ENCODE data around the gene ROBO2. TPM values are rescaled to one million over a fixed set of nuclear protein-coding genes. Genes with fewer than 3 reads are reported as not detected.

The ROBO2 gene
- polyA plus RNA-seq, 1 donor from 2014 or later, result 55.5 TPM

DNA sequence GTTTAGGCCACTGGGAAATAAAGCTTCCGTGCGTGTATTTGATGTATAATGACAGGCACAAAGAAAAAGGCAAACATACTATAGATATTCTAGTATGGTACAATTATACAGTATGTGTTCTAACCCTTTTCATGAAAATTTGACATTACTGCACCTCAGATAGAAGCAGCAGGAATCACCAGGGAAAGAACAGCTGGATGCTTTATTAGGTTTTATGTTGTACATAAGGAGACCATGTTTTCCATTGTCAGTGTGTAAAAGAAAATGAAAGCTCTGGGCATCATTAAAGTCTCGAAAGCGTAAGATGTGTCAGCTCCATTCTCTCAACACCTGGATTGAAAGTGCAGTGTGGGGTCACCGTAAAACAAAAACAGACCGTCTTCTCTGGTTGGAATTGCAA, 302.1 kb downstream of the ROBO2 start:
- Histone ChIP-seq H2AFZ (ENCODE audit: low read depth, low read length) (no peak overlapping the region), H3K27ac (ENCODE audit: low read length) (peak overlapping the region; percentile 53), H3F3A (ENCODE audit: insufficient read depth, low read length, poor library complexity, severe bottlenecking) (peaks cover 2% of the 10 kb centered on the region), H3K9me3 (ENCODE audit: low read length) (no peaks in the 10 kb centered on the region), H3K27me3 (ENCODE audit: insufficient read depth, low read depth, low read length) (no peaks in the 10 kb centered on the region), H3K4me2 (ENCODE audit: low read length) (no peak overlapping the region), H3K79me2 (replicated peaks; ENCODE audit: insufficient read depth, low read length) (no peaks in the 10 kb centered on the region), H4K20me1 (ENCODE audit: insufficient read depth) (no peaks in the 10 kb centered on the region), H3K36me3 (ENCODE audit: insufficient read depth, low read length) (no peaks in the 10 kb centered on the region), H3K9ac (ENCODE audit: low read length) (no peak overlapping the region), H3K4me3 (ENCODE audit: low read length) (no peak overlapping the region), H3K9me2 (ENCODE audit: insufficient read depth, low read length) (no peaks in the 10 kb centered on the region)
- TF ChIP-seq EZH2 (IDR thresholded peaks at IDR 0.05; ENCODE audit: borderline replicate concordance, insufficient read depth, low read length, poor library complexity, severe bottlenecking) (no peak), SMC3 (conservative IDR thresholded peaks at IDR 0.05; ENCODE audit: poor library complexity) (no peak), TAF1 (IDR thresholded peaks at IDR 0.05; ENCODE audit: low read depth) (no peak), EP300 (conservative IDR thresholded peaks at IDR 0.05; ENCODE audit: poor library complexity, severe bottlenecking) (no peak), POLR2AphosphoS5 (IDR thresholded peaks at IDR 0.05) (no peak), MXI1 (conservative IDR thresholded peaks at IDR 0.05; ENCODE audit: poor library complexity, severe bottlenecking) (no peak), RAD21 (conservative IDR thresholded peaks at IDR 0.05) (no peak)
- TF ChIP-seq, protein P1, sequence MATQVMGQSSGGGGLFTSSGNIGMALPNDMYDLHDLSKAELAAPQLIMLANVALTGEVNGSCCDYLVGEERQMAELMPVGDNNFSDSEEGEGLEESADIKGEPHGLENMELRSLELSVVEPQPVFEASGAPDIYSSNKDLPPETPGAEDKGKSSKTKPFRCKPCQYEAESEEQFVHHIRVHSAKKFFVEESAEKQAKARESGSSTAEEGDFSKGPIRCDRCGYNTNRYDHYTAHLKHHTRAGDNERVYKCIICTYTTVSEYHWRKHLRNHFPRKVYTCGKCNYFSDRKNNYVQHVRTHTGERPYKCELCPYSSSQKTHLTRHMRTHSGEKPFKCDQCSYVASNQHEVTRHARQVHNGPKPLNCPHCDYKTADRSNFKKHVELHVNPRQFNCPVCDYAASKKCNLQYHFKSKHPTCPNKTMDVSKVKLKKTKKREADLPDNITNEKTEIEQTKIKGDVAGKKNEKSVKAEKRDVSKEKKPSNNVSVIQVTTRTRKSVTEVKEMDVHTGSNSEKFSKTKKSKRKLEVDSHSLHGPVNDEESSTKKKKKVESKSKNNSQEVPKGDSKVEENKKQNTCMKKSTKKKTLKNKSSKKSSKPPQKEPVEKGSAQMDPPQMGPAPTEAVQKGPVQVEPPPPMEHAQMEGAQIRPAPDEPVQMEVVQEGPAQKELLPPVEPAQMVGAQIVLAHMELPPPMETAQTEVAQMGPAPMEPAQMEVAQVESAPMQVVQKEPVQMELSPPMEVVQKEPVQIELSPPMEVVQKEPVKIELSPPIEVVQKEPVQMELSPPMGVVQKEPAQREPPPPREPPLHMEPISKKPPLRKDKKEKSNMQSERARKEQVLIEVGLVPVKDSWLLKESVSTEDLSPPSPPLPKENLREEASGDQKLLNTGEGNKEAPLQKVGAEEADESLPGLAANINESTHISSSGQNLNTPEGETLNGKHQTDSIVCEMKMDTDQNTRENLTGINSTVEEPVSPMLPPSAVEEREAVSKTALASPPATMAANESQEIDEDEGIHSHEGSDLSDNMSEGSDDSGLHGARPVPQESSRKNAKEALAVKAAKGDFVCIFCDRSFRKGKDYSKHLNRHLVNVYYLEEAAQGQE (IDR thresholded peaks at IDR 0.05; ENCODE audit: borderline replicate concordance), result no peak
- TF ChIP-seq, protein P2, sequence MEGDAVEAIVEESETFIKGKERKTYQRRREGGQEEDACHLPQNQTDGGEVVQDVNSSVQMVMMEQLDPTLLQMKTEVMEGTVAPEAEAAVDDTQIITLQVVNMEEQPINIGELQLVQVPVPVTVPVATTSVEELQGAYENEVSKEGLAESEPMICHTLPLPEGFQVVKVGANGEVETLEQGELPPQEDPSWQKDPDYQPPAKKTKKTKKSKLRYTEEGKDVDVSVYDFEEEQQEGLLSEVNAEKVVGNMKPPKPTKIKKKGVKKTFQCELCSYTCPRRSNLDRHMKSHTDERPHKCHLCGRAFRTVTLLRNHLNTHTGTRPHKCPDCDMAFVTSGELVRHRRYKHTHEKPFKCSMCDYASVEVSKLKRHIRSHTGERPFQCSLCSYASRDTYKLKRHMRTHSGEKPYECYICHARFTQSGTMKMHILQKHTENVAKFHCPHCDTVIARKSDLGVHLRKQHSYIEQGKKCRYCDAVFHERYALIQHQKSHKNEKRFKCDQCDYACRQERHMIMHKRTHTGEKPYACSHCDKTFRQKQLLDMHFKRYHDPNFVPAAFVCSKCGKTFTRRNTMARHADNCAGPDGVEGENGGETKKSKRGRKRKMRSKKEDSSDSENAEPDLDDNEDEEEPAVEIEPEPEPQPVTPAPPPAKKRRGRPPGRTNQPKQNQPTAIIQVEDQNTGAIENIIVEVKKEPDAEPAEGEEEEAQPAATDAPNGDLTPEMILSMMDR (IDR thresholded peaks at IDR 0.05; ENCODE audit: poor library complexity, severe bottlenecking), result no peak

DNA sequence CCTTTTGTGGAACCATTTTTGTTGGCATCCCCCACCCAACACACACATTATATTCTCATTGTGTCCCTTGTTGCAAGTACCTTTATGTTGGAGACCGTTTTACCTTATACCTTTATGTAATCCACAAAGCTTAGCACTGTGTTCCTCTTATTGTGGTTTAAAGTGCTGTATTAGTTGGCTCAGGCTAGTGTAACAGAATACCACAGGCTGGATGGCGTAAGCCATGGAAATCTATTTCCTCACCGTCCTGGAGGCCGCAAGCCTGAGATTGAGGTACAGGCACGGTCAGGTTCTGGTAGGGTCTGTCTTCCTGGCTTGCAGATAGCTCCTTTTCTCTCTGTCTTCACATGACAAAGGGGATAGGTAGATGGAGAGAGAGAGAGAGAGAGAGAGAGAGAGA, 302.8 kb downstream of the ROBO2 start:
- Histone ChIP-seq H3K9me2 (ENCODE audit: insufficient read depth, low read length) (no peaks in the 10 kb centered on the region), H4K20me1 (ENCODE audit: insufficient read depth) (no peaks in the 10 kb centered on the region), H3K27me3 (ENCODE audit: insufficient read depth, low read depth, low read length) (no peaks in the 10 kb centered on the region), H3F3A (ENCODE audit: insufficient read depth, low read length, poor library complexity, severe bottlenecking) (peaks cover 2% of the 10 kb centered on the region), H3K27ac (ENCODE audit: low read length) (peak overlapping the region; percentile 53), H3K79me2 (replicated peaks; ENCODE audit: insufficient read depth, low read length) (no peaks in the 10 kb centered on the region), H3K4me2 (ENCODE audit: low read length) (no peak overlapping the region), H3K36me3 (ENCODE audit: insufficient read depth, low read length) (no peaks in the 10 kb centered on the region), H3K4me3 (ENCODE audit: low read length) (no peak overlapping the region), H3K9me3 (ENCODE audit: low read length) (no peaks in the 10 kb centered on the region), H3K9ac (ENCODE audit: low read length) (no peak overlapping the region), H2AFZ (ENCODE audit: low read depth, low read length) (no peak overlapping the region)
- TF ChIP-seq TAF1 (IDR thresholded peaks at IDR 0.05; ENCODE audit: low read depth) (no peak), EP300 (conservative IDR thresholded peaks at IDR 0.05; ENCODE audit: poor library complexity, severe bottlenecking) (no peak), POLR2AphosphoS5 (IDR thresholded peaks at IDR 0.05) (no peak), RAD21 (conservative IDR thresholded peaks at IDR 0.05) (no peak), EZH2 (IDR thresholded peaks at IDR 0.05; ENCODE audit: borderline replicate concordance, insufficient read depth, low read length, poor library complexity, severe bottlenecking) (no peak), SMC3 (conservative IDR thresholded peaks at IDR 0.05; ENCODE audit: poor library complexity) (no peak), MXI1 (conservative IDR thresholded peaks at IDR 0.05; ENCODE audit: poor library complexity, severe bottlenecking) (no peak)
- TF ChIP-seq, protein P1 (IDR thresholded peaks at IDR 0.05; ENCODE audit: borderline replicate concordance), result no peak
- TF ChIP-seq, protein P2 (IDR thresholded peaks at IDR 0.05; ENCODE audit: poor library complexity, severe bottlenecking), result no peak
